Activated T-cell treated with anti-CD3 and anti-CD28 coated beads for 24 hours (primary cell): ENCODE data around the gene NEURL1B.
"Not testable (repeated sequence)": the region's sequence is repeated elsewhere in the genome, so short reads cannot be mapped to it uniquely, and the experiment has no call there.

Experiments used
- DNase-seq: peaks from one replicate; pipeline ENCODE4 v3.0.0-alpha.2; 2020; ENCODE audit warnings: low read depth

NEURL1B gene

DNA sequence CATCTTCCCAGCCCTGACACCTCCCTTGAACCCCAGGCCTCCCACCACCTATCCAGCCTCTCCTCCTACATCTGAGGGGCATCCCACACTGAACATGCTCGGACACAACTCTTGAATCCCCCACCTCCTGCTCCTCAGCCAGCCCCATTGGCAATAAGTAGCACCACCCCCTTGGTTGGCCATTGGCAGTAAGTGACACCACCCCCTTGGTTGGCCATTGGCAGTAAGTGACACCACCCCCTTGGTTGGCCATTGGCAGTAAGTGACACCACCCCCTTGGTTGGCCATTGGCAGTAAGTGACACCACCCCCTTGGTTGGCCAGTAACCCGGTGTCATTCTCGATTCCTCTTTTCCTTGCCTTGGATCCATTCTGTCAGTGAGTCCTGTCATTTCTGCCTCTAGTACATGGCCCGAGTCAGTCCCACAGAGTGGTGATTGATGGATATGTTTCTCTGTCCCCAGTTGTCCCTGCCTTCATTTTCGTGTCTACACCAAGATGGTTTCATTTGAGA lies 37.4 kb downstream of the NEURL1B start:
- DNase-seq = not testable (repeated sequence)

DNA sequence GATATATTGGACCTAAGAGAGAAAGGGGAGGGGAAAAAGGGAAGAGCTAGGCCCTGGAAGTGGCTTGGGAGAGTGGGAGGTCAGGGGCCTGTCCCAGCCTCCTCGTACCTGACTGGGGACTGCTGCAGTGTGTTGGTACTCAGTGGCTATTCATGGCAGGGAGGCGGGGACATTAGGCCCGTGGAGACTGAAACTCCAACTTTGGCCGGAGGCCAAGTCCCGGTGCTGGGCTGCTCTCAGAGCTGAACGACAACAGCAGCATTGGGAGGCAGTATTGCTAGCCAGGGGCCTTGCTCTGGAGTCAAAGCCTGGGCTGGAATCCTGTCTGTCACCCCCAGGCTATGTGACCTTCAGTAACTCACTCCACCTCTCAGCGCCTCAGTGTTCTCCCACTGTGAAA lies 37.8 kb downstream of the NEURL1B start:
- no peak for DNase-seq

DNA sequence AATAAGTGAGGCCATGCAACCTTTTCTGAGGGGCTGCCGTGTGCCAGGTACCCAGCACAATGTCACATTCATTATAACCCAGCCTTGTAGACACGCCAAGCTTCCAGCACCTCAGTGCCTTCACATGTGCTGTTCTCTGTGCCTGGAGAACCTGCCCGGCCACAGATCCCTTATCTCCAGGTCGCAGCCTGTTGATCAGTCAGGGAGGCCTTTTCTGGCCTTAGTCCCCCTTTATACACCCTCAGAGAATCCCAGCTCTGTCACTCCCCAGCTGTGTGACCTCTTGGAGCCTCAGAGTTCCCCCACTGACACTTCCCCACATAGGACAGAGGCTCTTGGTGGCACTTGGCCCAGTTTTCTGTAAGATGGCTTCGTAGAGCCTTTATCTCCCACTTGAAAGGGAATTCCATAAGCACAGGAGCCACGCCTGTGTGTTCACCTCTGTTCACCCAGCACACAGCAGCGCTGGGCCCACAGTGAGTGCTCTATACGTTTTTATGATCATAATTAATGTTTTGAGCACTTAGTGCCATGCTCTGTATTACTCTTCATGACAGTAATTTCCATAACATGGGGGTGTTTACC lies 38.7 kb downstream of the NEURL1B start:
- no peak for DNase-seq

DNA sequence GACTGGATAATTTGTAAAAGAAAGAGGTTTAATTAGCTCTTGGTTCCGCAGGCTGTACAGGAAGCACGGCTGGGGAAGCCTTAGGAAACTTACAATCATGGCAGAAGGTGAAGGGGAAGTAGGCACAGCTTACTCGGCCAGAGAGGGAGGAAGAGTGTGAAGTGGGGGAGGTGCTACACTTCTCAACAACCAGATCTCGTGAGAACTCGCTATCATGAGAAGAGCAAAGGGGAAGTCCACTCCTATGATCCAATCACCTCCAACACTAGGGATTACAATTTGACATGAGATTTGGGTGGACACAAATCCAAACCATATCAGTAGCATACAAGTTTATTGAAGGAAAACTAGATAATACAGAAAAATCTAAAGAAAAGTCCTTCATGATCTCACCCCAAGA lies 39.9 kb downstream of the NEURL1B start:
- no peak for DNase-seq

DNA sequence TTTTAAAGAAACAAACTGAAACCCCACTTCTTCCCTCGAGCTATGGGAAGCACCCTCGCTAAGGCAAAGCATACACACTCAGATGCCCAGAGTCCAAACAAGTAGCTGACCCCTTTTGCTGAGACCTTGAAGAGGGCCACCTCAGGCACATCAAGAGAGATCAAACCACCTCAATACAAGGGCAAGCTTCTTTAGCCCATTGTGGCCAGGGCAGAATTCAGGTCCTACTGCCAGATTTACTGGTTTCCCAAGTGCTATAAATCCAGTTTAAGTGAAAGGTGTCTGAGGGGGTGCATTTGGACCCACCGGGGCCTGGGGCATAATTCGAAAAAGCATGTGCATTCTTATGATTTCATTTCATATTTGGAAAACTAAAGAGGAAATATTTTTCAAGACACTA lies 40.4 kb downstream of the NEURL1B start:
- no peak for DNase-seq

DNA sequence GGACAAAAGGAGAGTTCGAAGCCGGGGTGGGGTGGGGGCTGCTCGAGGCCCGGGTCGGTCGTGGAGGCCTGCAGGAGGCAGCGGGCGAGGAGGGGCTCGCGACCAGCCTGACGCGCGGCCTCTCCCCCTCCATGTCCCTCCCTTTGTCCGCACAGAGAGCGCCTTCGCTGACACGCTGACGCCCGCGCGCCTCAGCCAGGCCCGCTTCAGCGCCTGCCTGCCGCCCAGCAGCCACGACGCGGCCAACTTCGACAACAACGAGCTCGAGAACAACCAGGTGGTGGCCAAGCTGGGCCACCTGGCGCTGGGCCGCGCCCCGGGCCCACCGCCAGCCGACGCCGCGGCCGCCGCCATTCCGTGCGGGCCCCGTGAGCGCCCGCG lies 42.2 kb downstream of the NEURL1B start:
- no peak for DNase-seq

DNA sequence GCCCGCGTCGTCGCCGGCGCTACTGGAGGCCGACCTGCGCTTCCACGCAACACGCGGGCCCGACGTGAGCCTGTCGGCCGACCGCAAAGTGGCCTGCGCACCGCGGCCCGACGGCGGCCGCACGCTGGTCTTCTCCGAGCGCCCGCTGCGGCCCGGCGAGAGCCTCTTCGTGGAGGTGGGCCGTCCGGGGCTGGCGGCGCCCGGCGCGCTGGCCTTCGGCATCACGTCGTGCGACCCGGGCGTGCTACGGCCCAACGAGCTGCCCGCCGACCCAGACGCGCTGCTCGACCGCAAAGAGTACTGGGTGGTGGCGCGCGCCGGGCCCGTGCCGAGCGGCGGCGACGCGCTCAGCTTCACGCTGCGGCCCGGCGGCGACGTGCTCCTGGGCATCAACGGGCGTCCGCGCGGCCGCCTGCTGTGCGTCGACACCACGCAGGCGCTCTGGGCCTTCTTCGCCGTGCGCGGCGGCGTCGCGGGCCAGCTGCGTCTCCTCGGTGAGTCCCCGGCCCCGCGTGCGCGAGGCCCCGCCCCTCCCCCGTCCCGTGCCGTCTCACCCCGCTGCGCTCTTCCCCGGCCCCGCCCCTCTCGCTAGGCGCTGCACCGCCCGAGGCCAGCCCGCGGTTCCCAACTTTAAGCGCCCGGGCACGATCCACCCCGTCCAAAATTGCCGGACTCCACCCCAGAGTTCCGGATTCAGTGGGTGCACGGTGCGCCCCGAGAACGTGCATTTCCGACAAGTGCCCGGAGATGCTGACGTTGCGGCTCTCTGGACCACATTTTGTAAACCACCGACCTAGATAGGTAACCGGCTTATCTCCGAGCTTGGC lies 42.8 kb downstream of the NEURL1B start:
- DNase-seq = peak; percentile 53

DNA sequence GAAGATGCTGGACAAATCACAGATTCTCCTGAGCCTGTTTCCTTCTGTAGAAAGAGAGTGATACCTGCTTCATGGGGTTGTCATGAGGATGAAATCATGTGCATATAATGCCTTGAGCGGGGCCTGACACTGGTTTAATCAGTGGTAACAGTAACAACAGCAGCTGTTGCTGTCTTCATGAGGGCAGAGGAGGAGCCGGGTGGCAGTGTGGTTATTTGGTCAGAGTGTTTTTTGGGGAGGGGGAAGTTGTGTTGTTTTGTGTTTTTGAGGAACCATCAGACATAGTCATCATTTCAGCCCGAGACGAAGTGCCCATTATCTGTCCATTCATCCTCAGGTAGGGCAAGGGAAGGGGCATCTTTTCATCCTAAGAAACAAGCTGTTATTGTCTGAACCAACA lies 44.0 kb downstream of the NEURL1B start:
- no peak for DNase-seq

DNA sequence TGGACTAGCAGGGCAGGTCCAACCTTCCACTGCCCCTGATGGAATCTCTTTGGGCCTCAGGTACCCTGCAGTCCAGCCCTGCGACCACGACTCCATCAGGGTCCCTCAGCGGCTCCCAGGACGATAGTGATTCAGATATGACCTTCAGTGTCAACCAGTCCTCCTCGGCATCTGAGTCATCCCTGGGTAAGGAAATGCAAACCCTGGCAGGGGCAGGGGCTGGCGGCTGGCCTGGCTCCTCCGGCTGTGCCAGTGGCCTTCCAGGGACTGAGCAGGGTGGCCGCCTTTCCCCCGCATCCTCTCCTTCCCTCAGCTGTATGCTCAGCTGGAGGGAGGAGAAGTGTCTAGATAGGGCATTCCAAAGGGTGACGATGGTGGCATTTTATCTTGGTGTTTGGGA lies 45.0 kb downstream of the NEURL1B start:
- no peak for DNase-seq

DNA sequence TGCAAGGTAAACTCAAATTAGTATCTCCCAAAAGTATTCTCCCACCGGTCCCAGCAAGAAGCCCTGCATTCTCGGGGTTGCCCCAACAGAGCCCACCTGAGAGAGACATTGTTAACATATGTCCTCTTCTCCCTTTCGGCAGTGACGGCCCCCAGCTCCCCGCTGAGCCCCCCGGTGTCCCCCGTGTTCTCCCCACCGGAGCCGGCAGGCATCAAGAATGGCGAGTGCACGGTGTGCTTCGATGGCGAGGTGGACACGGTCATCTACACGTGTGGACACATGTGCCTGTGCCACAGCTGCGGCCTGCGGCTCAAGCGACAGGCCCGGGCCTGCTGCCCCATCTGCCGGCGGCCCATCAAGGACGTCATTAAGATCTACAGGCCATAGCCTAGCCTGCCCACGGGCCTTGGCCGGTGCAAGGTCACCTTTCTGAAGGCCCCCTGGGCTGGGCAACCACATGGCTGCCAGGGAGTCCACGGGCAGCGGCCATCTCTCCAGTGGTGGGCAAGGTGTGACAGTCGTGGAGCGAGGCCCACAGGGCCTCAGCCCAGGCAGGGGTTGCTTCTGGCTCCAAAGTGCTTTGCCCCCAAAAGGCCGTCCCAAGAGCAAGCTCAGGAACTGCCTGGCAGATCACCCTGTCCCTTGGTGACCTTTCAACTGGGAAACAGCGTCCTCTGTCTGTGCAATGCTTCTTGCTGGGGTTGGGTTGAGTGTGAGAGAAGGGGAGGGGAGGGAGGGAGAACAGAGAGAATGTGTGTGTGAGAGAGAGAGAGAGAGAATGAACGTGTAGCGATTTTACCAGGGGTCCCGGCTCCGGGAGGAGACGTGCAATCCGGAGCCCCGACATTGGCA lies 45.7 kb downstream of the NEURL1B start:
- DNase-seq = no peak

DNA sequence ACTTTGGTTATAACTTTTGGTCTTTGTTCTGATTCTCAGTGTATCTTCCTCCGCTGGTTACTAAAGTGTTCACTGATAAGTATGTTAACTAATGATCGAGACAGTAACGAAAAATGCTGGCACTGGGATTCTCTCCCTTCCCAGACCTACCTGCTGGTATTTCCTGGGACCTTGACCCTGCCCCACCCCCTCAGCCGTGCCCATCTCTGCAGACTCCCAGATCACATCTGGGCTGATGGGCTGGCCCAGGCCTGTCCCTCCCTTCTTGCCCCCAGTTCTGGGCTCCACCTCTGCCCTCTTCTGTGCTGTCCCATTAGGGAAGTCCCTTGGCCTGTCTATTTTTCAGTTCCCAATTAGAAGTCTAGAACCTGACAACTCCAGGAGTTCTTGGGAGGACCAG lies 46.9 kb downstream of the NEURL1B start:
- no peak for DNase-seq

DNA sequence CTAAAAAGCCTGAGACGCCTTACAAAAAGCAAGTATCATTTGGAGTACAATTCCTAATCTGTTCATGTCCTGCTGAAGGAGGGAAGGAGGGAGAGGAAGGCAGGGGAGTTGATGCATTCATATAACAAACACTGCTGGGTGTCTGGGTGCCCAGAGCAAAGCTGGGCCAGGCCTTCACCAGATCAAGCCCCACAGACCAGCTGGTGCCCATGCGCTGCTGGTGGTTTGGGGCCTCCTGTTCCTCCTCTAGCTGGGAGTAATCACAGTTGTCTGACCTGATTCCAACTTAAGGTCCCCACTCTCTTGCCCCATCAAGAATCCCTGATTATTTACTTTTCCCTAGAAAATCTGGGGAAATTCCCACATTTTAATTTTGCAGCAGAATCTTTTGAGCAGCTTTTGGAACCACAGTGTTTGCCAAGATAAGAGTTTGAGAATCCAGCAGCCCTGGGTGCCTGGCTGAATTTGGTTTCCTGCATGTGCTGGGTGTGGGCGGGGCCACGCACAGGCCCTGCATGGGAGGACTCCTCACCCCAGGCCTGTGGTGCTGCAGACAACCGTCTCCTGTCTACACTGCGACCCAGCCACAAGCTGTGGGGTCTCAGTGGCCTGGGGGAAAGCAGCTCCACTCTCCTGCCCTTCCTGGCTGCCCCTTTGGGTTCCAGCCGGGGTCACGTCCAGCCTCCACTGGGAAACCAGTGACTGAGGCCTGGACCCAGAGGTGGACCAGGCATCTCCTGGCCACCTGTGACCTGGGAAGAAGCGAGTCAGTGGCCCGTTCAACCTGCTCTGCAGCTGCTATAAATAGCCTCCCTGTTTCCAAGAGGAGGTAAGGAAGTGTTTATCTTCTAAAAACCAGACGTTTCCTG lies 47.5 kb downstream of the NEURL1B start:
- DNase-seq = no peak

DNA sequence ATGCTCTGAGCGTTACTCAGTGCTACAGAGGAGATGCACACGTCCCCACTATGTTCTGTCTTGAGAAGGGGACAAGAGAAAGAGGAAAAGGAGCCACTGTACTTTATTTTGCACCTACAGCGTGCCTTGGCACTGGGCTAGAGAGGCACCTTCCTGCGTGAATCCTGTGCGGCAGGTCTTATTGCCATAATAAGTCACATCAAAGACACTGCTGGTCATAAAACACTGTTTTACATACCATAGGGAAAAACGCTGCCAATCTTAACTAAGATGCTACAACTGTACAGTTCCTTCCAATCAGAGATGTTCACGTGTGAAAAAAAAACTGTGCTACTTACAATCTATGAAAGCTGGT lies 48.1 kb downstream of the NEURL1B start:
- no peak for DNase-seq

DNA sequence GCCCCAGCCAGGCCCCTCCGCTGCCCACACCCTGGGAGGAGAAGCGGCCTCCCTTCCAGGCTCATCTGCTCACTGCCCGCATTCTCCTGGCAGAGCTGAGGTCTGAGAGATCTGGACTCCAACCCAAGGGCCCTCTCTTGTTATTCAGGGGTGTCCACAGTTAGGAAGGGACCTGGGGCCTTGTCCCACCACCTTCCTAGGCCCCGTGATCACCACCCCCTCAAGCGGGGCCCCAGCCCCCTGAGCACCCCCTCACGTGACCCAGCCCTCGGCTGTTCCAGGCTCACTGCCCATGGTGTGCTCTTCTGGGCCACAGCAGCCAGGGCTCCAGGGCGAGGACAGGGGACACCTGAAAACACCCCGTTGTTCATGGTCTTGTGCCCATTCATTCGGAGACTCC lies 48.7 kb downstream of the NEURL1B start:
- no peak for DNase-seq

DNA sequence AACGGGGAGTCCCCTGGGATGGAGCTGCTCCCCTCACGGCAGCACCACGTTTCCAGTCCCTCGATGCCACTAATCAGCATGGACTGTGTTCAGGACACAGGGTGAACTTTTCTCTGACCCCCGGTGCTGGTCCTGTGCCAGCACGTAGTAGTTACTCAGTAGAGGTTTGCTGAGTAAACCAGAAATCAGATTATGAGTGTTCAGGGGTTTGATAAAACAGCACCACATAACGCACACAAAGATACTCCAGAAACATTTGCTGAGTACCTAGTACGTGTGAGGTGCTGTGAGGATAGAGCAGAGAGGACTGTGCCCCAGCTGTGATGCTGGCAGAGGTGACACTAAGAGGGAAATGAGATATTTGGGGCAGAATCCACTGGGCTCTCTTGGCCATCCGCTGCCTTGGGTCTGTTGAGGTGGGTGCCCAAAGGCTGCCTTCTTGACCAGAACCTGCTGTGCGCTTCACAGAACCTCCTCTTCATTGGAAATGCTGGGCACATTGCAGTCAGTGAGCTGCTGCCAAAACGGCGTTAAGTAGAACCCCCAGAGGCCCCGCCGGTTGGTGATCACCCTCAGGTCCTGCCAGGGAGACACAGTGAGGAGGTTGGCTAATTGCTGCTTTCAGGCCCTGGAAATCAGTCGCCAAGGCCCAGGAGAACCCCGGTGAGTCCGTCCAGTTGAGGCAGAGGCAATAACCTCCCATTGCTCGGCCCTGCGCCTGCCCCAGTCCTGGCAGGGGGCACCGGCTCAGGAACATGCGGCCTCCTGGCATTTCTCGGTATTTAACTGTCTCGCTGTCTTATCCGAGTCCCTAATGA lies 49.4 kb downstream of the NEURL1B start:
- DNase-seq = no peak

DNA sequence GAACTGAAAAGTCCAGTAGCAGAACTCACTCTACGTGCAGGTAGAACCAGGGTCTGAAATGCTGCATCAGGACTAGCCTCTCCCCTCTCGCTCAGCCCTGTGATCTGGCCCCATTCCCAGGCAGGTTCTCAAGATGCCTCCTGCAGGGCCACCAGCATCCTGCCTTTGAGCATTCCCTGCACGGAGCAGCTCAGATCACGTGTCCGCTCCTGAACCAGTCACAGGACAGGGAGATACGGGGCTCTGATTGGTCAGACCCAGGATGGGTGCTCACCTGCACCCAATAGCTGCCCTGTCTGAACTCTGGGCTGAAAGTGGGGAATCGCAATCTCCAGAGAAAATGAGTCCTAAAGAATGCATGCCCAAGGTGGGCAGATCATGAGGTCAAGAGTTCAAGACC lies 50.8 kb downstream of the NEURL1B start:
- DNase-seq = no peak

DNA sequence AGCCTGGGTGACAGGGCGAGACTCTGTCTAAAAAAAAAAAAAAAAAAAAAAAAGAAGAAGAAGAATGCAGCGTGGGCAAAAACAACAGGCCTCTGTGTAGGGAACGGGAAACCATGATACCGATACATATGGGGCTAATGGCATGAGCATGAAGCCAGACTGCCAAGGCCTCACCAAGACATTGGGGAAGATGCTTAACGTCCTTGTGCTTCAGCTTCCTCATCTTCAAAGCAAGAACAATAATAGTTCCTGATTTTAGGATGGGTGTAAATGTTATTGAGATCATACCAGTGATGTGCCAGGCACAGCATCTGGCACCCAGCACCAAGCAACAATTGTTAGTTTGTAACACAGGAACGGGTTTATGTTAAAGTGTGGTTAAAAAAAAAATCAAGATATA lies 51.4 kb downstream of the NEURL1B start:
- no peak for DNase-seq

DNA sequence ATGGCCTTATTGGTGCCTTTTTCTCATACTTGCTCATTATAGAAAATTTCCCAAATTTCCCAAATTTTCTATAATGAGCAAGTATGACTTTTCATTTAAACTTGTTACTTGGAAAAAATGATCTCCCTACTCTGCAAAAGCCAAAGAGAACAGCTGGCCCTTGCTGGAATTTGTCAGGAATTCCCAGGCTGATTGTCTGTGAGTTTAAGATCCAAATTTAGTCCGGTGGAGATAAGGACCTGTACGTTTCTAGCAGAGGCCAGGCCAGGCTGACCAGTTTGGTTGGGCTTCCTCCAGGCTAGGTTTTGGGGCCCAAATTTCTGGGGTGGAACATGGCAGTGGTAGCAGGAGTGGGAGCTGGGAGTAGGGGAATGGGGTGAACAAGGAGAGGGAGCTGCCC lies 51.9 kb downstream of the NEURL1B start:
- no peak for DNase-seq

DNA sequence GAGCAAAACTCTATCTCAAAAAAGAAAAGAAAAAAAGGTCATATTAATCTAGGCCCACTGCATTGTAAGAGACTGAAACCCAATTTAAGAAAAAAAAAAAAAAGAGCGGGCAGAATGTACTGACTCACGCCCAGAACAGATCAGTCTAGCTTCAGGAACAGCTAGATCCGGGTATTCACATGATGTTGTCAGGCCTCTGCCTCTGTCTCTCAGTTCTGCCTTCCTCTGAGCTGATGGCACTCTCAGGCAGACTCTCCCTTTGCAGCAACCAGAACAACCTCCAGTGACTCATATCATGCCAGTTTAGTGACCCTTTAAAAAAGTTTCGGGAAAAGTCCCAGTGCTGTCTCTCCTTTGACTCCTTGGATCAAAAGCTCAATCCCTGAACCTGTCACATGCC lies 53.0 kb downstream of the NEURL1B start:
- DNase-seq = no peak

DNA sequence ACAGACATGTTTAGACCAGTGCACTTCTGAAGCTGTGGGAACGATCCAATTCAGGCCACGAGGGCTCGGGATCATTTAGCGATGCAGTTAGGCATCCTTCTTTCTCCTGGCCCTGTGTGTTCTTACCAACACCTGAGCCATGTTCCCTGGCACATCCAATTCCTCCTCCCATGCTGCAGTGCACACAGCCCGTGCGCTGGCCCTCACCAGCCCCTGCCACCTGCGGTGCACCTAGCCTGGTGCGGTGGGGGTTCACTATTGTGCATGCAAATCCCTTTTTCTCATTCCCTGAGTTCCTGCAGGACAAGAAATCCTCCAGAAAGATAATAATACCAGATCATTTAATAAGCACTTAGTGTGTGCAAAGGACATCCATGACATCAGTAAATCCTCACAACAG lies 53.5 kb downstream of the NEURL1B start:
- DNase-seq = no peak
